ENCODE results near the gene MED16.

GRCh38 chr19:887599-887998 is 5.4 kb downstream of the MED16 start:
- TF ChIP-seq POLR2AphosphoS5 (IDR thresholded peaks at IDR 0.05; ENCODE audit: low read depth, low read length) (no peak), TAF1 (IDR thresholded peaks at IDR 0.05; ENCODE audit: borderline replicate concordance, insufficient read depth, low read length) (no peak)

Data from PFSK-1 (cell line).